ENCODE data around the gene CLEC12A. TPM values are rescaled to one million over a fixed set of nuclear protein-coding genes. Genes with fewer than 3 reads are reported as not detected.
A peak's percentile ranks its signal among the peaks of the same experiment; 100 is the strongest.

The CLEC12A gene
- total RNA-seq, 1 experiment from 2014 or later = not detected

DNA sequence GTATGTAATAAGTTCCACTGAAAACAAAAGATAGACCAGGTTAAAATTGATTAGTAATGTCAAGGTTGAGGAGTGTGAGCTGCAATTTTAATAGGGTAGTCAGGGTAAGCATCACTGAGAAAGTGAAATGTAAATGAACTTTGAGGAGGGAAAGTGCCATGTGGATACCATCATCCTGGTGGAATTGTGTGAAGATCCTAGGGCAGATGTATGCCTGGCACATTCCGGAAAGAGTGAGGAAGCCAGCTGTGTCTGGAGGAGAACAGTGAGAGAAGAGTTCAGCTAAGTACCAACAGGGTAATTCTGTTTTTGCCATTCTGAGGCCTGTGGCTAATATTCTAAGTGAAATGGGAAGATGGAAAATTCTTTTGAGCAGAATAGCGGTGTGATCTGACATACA is 36.2 kb upstream of the CLEC12A start:
- Histone ChIP-seq H3K9me3 (ENCODE audit: low read length) (no peaks in the 10 kb centered on the region), H3K36me3 (ENCODE audit: insufficient read depth, low read length) (no peaks in the 10 kb centered on the region), H3K4me1 (ENCODE audit: low read length) (no peaks in the 10 kb centered on the region)

DNA sequence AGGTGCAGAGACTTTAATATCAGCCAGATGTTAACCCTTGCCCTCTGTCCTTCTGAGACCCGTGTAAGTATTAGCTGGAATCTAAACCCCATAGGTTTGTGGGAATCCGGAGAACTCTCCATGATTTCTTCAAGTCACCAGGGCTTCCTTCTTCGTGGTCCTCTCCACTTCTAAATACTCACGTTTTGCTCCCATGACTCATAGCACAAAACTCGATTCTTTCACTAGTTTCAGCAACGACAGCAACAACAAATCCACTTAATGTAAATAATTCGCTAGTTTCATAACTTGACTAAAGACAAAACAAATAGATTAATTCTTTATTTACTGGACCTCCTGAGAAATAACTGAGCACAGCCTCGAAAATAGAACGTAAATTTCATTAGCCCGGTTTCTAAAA is 34.6 kb upstream of the CLEC12A start:
- Histone ChIP-seq H3K9ac (ENCODE audit: low read length) (no peak overlapping the region), H2AFZ (ENCODE audit: low read length) (no peak overlapping the region), H3K27me3 (ENCODE audit: low read length) (no peaks in the 10 kb centered on the region), H3K36me3 (ENCODE audit: insufficient read depth, low read length) (no peaks in the 10 kb centered on the region), H3K79me2 (ENCODE audit: low read length) (no peaks in the 10 kb centered on the region), H3K9me3 (ENCODE audit: low read length) (no peaks in the 10 kb centered on the region), H3K9me2 (replicated peaks; ENCODE audit: insufficient read depth, low read length) (no peaks in the 10 kb centered on the region), H3K4me3 (ENCODE audit: low read length) (no peak overlapping the region), H4K20me1 (ENCODE audit: insufficient read depth, low read depth, low read length) (no peaks in the 10 kb centered on the region), H3K4me1 (ENCODE audit: low read length) (no peaks in the 10 kb centered on the region), H3K27ac (ENCODE audit: low read length) (no peak overlapping the region), H3K4me2 (ENCODE audit: low read depth, low read length, poor library complexity, severe bottlenecking) (no peak overlapping the region)
- no peak for DNase-seq

More for the DNA sequence above, 36.2 kb upstream of the CLEC12A start:
- DNase-seq = no peak
- Histone ChIP-seq H3K27me3 (ENCODE audit: low read length) (no peaks in the 10 kb centered on the region), H3K27ac (ENCODE audit: low read length) (no peak overlapping the region), H3K9me2 (replicated peaks; ENCODE audit: insufficient read depth, low read length) (no peaks in the 10 kb centered on the region), H3K4me3 (ENCODE audit: low read length) (no peak overlapping the region), H2AFZ (ENCODE audit: low read length) (no peak overlapping the region), H3K79me2 (ENCODE audit: low read length) (no peaks in the 10 kb centered on the region), H4K20me1 (ENCODE audit: insufficient read depth, low read depth, low read length) (no peaks in the 10 kb centered on the region), H3K4me2 (ENCODE audit: low read depth, low read length, poor library complexity, severe bottlenecking) (no peak overlapping the region), H3K9ac (ENCODE audit: low read length) (no peak overlapping the region)

- H3K9me2 ChIP-seq (replicated peaks; ENCODE audit: insufficient read depth, low read length) = no peaks in the 10 kb centered on the region
- no peaks in the 10 kb centered on the region for H3K9me3 ChIP-seq (ENCODE audit: low read length)
- H3K4me3 ChIP-seq (ENCODE audit: low read length) = no peak overlapping the region
- no peaks in the 10 kb centered on the region for H3K79me2 ChIP-seq (ENCODE audit: low read length)
- H3K4me1 ChIP-seq (ENCODE audit: low read length) = no peaks in the 10 kb centered on the region
- no peak overlapping the region for H3K9ac ChIP-seq (ENCODE audit: low read length)
- H3K4me2 ChIP-seq (ENCODE audit: low read depth, low read length, poor library complexity, severe bottlenecking) = no peak overlapping the region
- no peak overlapping the region for H2AFZ ChIP-seq (ENCODE audit: low read length)
- no peaks in the 10 kb centered on the region for H3K27me3 ChIP-seq (ENCODE audit: low read length)
- peak; percentile 60 for DNase-seq
- H3K27ac ChIP-seq (ENCODE audit: low read length) = no peak overlapping the region
- H3K36me3 ChIP-seq (ENCODE audit: insufficient read depth, low read length) = no peaks in the 10 kb centered on the region
- no peaks in the 10 kb centered on the region for H4K20me1 ChIP-seq (ENCODE audit: insufficient read depth, low read depth, low read length)
Measured at GRCh38 chr12:9940375-9940774, 30.8 kb upstream of the CLEC12A start.

DNA sequence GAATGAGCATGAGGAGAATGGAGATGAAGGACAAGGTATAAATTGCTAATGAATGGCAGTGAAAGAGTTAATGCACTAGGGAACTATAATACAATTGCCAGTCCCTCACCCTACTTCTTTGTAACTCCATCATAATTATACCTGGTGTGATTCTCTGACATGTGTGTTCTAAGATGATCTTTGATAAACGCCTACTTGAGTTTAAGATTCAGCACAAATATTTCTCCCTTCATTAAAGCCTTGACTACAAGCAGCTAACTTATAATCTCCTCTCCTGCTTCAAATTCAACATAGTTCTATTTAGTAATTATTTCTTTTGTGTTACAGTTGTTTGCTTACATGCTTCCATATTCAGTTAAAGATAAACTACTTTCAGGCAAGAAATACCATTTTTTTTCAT is 29.4 kb upstream of the CLEC12A start:
- no peaks in the 10 kb centered on the region for H3K4me1 ChIP-seq (ENCODE audit: low read length)
- DNase-seq = no peak
- no peaks in the 10 kb centered on the region for H3K79me2 ChIP-seq (ENCODE audit: low read length)
- no peaks in the 10 kb centered on the region for H3K9me2 ChIP-seq (replicated peaks; ENCODE audit: insufficient read depth, low read length)
- H4K20me1 ChIP-seq (ENCODE audit: insufficient read depth, low read depth, low read length) = no peaks in the 10 kb centered on the region
- no peak overlapping the region for H3K4me3 ChIP-seq (ENCODE audit: low read length)
- no peak overlapping the region for H3K9ac ChIP-seq (ENCODE audit: low read length)
- H3K27me3 ChIP-seq (ENCODE audit: low read length) = no peaks in the 10 kb centered on the region
- no peaks in the 10 kb centered on the region for H3K9me3 ChIP-seq (ENCODE audit: low read length)
- no peak overlapping the region for H3K27ac ChIP-seq (ENCODE audit: low read length)
- H3K36me3 ChIP-seq (ENCODE audit: insufficient read depth, low read length) = no peaks in the 10 kb centered on the region
- H2AFZ ChIP-seq (ENCODE audit: low read length) = no peak overlapping the region
- no peak overlapping the region for H3K4me2 ChIP-seq (ENCODE audit: low read depth, low read length, poor library complexity, severe bottlenecking)

- DNase-seq = no peak
- H3K4me2 ChIP-seq (ENCODE audit: low read depth, low read length, poor library complexity, severe bottlenecking) = no peak overlapping the region
Measured at GRCh38 chr12:9943240-9943639, 28.0 kb upstream of the CLEC12A start.

DNA sequence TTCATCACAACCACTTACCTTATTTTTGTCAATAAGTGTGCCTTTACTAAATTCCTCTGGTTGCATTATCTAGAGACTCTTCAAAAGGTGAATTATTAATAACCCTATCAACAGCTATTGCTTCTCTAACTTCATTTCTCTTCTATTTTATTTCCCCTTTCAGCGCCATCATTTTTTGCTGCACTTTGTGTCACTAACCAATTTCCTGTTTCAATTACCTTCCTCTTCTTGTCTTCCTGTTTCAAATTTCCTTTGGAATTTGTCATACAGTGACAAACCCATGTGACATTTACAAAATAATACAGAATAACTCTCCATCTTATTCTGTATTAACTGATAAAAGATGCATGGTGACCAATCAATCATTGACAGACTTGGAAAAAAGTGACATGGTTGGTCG is 26.8 kb upstream of the CLEC12A start:
- Histone ChIP-seq H3K4me1 (ENCODE audit: low read length) (no peaks in the 10 kb centered on the region), H3K4me3 (ENCODE audit: low read length) (no peak overlapping the region), H3K9me2 (replicated peaks; ENCODE audit: insufficient read depth, low read length) (no peaks in the 10 kb centered on the region), H2AFZ (ENCODE audit: low read length) (no peak overlapping the region), H3K27me3 (ENCODE audit: low read length) (no peaks in the 10 kb centered on the region), H3K9ac (ENCODE audit: low read length) (no peak overlapping the region), H3K79me2 (ENCODE audit: low read length) (no peaks in the 10 kb centered on the region), H4K20me1 (ENCODE audit: insufficient read depth, low read depth, low read length) (no peaks in the 10 kb centered on the region), H3K4me2 (ENCODE audit: low read depth, low read length, poor library complexity, severe bottlenecking) (no peak overlapping the region), H3K27ac (ENCODE audit: low read length) (no peak overlapping the region), H3K9me3 (ENCODE audit: low read length) (no peaks in the 10 kb centered on the region), H3K36me3 (ENCODE audit: insufficient read depth, low read length) (no peaks in the 10 kb centered on the region)
- DNase-seq = no peak

More at GRCh38 chr12:9943240-9943639, 28.0 kb upstream of the CLEC12A start:
- no peaks in the 10 kb centered on the region for H3K9me3 ChIP-seq (ENCODE audit: low read length)
- no peak overlapping the region for H3K9ac ChIP-seq (ENCODE audit: low read length)
- no peak overlapping the region for H3K27ac ChIP-seq (ENCODE audit: low read length)
- no peaks in the 10 kb centered on the region for H3K27me3 ChIP-seq (ENCODE audit: low read length)
- no peak overlapping the region for H3K4me3 ChIP-seq (ENCODE audit: low read length)
- H3K79me2 ChIP-seq (ENCODE audit: low read length) = no peaks in the 10 kb centered on the region
- no peaks in the 10 kb centered on the region for H3K36me3 ChIP-seq (ENCODE audit: insufficient read depth, low read length)
- no peaks in the 10 kb centered on the region for H3K4me1 ChIP-seq (ENCODE audit: low read length)
- no peaks in the 10 kb centered on the region for H3K9me2 ChIP-seq (replicated peaks; ENCODE audit: insufficient read depth, low read length)
- H4K20me1 ChIP-seq (ENCODE audit: insufficient read depth, low read depth, low read length) = no peaks in the 10 kb centered on the region
- H2AFZ ChIP-seq (ENCODE audit: low read length) = no peak overlapping the region

DNA sequence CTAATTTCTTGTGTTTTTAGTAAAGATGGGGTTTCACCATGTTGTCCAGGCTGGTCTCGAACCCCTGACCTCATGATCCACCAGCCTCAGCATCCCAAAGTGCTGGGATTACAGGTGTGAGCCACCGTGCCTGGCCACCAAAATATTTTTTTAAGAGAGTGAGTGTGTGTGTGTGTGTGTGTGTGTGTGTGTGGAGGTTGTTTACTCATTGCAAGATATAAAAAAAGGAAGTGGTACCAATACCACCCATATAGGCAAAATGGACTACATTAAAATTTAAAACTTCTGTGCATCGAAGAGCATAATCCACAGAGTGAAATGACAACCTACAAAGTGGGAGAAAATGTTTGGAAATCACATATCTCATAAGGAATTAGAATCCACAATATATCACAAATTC is 23.5 kb upstream of the CLEC12A start:
- Histone ChIP-seq H3K9me3 (ENCODE audit: low read length) (no peaks in the 10 kb centered on the region), H3K36me3 (ENCODE audit: insufficient read depth, low read length) (no peaks in the 10 kb centered on the region), H4K20me1 (ENCODE audit: insufficient read depth, low read depth, low read length) (no peaks in the 10 kb centered on the region), H2AFZ (ENCODE audit: low read length) (no peak overlapping the region), H3K4me2 (ENCODE audit: low read depth, low read length, poor library complexity, severe bottlenecking) (no peak overlapping the region), H3K27ac (ENCODE audit: low read length) (no peak overlapping the region), H3K9ac (ENCODE audit: low read length) (no peak overlapping the region), H3K4me3 (ENCODE audit: low read length) (no peak overlapping the region), H3K9me2 (replicated peaks; ENCODE audit: insufficient read depth, low read length) (no peaks in the 10 kb centered on the region), H3K27me3 (ENCODE audit: low read length) (no peaks in the 10 kb centered on the region), H3K79me2 (ENCODE audit: low read length) (no peaks in the 10 kb centered on the region), H3K4me1 (ENCODE audit: low read length) (no peaks in the 10 kb centered on the region)
- DNase-seq = no peak

GRCh38 chr12:9948606-9949296 is 22.5 kb upstream of the CLEC12A start:
- Histone ChIP-seq H3K4me3 (ENCODE audit: low read length) (no peak overlapping the region), H3K9ac (ENCODE audit: low read length) (no peak overlapping the region), H3K27me3 (ENCODE audit: low read length) (no peaks in the 10 kb centered on the region), H3K9me3 (ENCODE audit: low read length) (no peaks in the 10 kb centered on the region), H3K79me2 (ENCODE audit: low read length) (no peaks in the 10 kb centered on the region), H3K36me3 (ENCODE audit: insufficient read depth, low read length) (no peaks in the 10 kb centered on the region), H2AFZ (ENCODE audit: low read length) (no peak overlapping the region), H3K9me2 (replicated peaks; ENCODE audit: insufficient read depth, low read length) (no peaks in the 10 kb centered on the region), H3K4me2 (ENCODE audit: low read depth, low read length, poor library complexity, severe bottlenecking) (no peak overlapping the region), H3K27ac (ENCODE audit: low read length) (no peak overlapping the region), H4K20me1 (ENCODE audit: insufficient read depth, low read depth, low read length) (no peaks in the 10 kb centered on the region), H3K4me1 (ENCODE audit: low read length) (no peaks in the 10 kb centered on the region)
- no peak for DNase-seq

Measured in Karpas-422 (cell line).